ENCODE data around the gene PNPLA3.

Gene PNPLA3

DNA sequence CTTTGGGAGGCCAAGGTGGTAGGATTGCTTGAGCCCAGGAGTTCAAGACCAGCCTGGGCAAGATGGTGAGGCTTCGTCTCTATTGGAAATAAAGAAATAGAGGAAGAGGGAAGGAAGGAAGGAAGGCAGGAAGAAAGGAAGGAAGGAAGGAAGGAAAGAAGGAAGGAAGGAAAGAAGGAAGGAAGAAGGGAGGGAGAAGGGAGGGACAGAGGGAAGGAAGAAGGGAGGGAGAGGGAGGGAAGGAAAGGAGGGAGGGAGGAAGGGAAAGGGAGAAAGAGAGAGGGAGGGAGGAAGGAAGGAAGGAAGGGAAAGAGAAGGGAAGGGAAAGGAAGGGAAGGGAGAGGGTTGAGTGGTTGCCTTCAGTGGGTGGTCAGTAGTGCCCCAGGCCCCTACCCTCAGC lies 13.9 kb upstream of the PNPLA3 start:
- no peak overlapping the region for H2AFZ ChIP-seq (ENCODE audit: low read length)

GRCh38 chr22:43910178-43910695 lies 13.4 kb upstream of the PNPLA3 start:
- no peaks in the 10 kb centered on the region for H3K4me1 ChIP-seq (ENCODE audit: insufficient read depth, low read length, poor library complexity, severe bottlenecking)
- H3F3A ChIP-seq (ENCODE audit: low read depth), result no peaks in the 10 kb centered on the region
- H3K9me3 ChIP-seq (ENCODE audit: insufficient read depth, low read depth, low read length), result no peaks in the 10 kb centered on the region; the same call in 1 of the 2 replicates
- H3K4me2 ChIP-seq (ENCODE audit: low read depth, low read length, poor library complexity, severe bottlenecking), result no peak overlapping the region
- H3K4me3 ChIP-seq (ENCODE audit: low read length, poor library complexity, severe bottlenecking), result no peak overlapping the region
- no peaks in the 10 kb centered on the region for H3K36me3 ChIP-seq (ENCODE audit: insufficient read depth, low read length)
- TF ChIP-seq EZH2phosphoT487 (IDR thresholded peaks at IDR 0.05; ENCODE audit: borderline replicate concordance), result no peak
- no peak for TF ChIP-seq CTCF (conservative IDR thresholded peaks at IDR 0.05; ENCODE audit: low read length)
- no peaks in the 10 kb centered on the region for H3K79me2 ChIP-seq (ENCODE audit: insufficient read depth, low read length)
- H3K27me3 ChIP-seq (ENCODE audit: insufficient read depth, low read length, poor library complexity, severe bottlenecking), result no peaks in the 10 kb centered on the region
- no peak overlapping the region for H3K9ac ChIP-seq (ENCODE audit: low read depth, low read length, poor library complexity, severe bottlenecking)
- H3K9me2 ChIP-seq (replicated peaks; ENCODE audit: low read depth, low read length), result no peaks in the 10 kb centered on the region
- no peaks in the 10 kb centered on the region for H4K20me1 ChIP-seq (ENCODE audit: insufficient read depth, low read length, poor library complexity, severe bottlenecking)
- no peak overlapping the region for H2AFZ ChIP-seq (ENCODE audit: low read length)

More for the DNA sequence above, 13.9 kb upstream of the PNPLA3 start:
- Histone ChIP-seq H3K36me3 (ENCODE audit: insufficient read depth, low read length) (no peaks in the 10 kb centered on the region), H3K27me3 (ENCODE audit: insufficient read depth, low read length, poor library complexity, severe bottlenecking) (no peaks in the 10 kb centered on the region), H3K4me2 (ENCODE audit: low read depth, low read length, poor library complexity, severe bottlenecking) (no peak overlapping the region), H3K9me3 (ENCODE audit: insufficient read depth, low read depth, low read length) (no peaks in the 10 kb centered on the region; the same call in 1 of the 2 replicates), H4K20me1 (ENCODE audit: insufficient read depth, low read length, poor library complexity, severe bottlenecking) (no peaks in the 10 kb centered on the region), H3K4me3 (ENCODE audit: low read length, poor library complexity, severe bottlenecking) (no peak overlapping the region), H3K79me2 (ENCODE audit: insufficient read depth, low read length) (no peaks in the 10 kb centered on the region), H3K4me1 (ENCODE audit: insufficient read depth, low read length, poor library complexity, severe bottlenecking) (no peaks in the 10 kb centered on the region), H3F3A (ENCODE audit: low read depth) (no peaks in the 10 kb centered on the region), H3K9ac (ENCODE audit: low read depth, low read length, poor library complexity, severe bottlenecking) (no peak overlapping the region), H3K9me2 (replicated peaks; ENCODE audit: low read depth, low read length) (no peaks in the 10 kb centered on the region)
- TF ChIP-seq EZH2phosphoT487 (IDR thresholded peaks at IDR 0.05; ENCODE audit: borderline replicate concordance), result no peak
- no peak for TF ChIP-seq CTCF (conservative IDR thresholded peaks at IDR 0.05; ENCODE audit: low read length)

DNA sequence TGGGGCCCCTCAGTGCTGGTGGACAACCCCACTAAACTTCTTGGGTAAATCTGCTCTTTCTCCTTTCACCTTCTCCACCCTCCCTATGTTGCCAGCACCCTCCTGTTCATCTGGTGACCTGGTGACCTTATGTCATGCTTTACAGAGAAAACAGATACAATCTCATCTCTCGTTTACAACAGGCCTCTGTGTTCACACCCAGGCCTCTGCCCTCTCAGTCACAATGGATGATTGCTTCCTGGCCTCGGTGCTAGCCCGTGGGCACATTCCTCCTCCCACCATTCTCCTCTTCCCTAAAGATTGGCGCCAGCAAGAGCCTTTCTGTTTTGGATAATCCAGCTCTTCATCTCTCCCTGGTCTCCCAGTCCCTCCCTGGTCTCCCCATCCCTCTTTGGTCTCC lies 12.3 kb upstream of the PNPLA3 start:
- no peak overlapping the region for H2AFZ ChIP-seq (ENCODE audit: low read length)
- H3K4me1 ChIP-seq (ENCODE audit: insufficient read depth, low read length, poor library complexity, severe bottlenecking), result no peaks in the 10 kb centered on the region
- H4K20me1 ChIP-seq (ENCODE audit: insufficient read depth, low read length, poor library complexity, severe bottlenecking), result no peaks in the 10 kb centered on the region
- H3K9me3 ChIP-seq (ENCODE audit: insufficient read depth, low read depth, low read length), result no peaks in the 10 kb centered on the region; the same call in 1 of the 2 replicates
- H3K9ac ChIP-seq (ENCODE audit: low read depth, low read length, poor library complexity, severe bottlenecking), result no peak overlapping the region
- H3K4me2 ChIP-seq (ENCODE audit: low read depth, low read length, poor library complexity, severe bottlenecking), result no peak overlapping the region
- no peak for TF ChIP-seq EZH2phosphoT487 (IDR thresholded peaks at IDR 0.05; ENCODE audit: borderline replicate concordance)
- no peak for TF ChIP-seq CTCF (conservative IDR thresholded peaks at IDR 0.05; ENCODE audit: low read length)
- H3K36me3 ChIP-seq (ENCODE audit: insufficient read depth, low read length), result no peaks in the 10 kb centered on the region
- no peaks in the 10 kb centered on the region for H3K9me2 ChIP-seq (replicated peaks; ENCODE audit: low read depth, low read length)
- no peak overlapping the region for H3K4me3 ChIP-seq (ENCODE audit: low read length, poor library complexity, severe bottlenecking)
- no peaks in the 10 kb centered on the region for H3K27me3 ChIP-seq (ENCODE audit: insufficient read depth, low read length, poor library complexity, severe bottlenecking)
- no peaks in the 10 kb centered on the region for H3F3A ChIP-seq (ENCODE audit: low read depth)
- no peaks in the 10 kb centered on the region for H3K79me2 ChIP-seq (ENCODE audit: insufficient read depth, low read length)

All from Loucy (cell line).